Loucy (cell line): ENCODE measurements around the gene AMIGO2.

Experiments
- H2AFZ ChIP-seq: fragments of 200-600 bp; sonication (generic); 2 replicates; pipeline ENCODE4 v1.6.0; 2016; ENCODE audit warnings: antibody characterized with exemption, mild to moderate bottlenecking, low read length, moderate library complexity
- H3F3A ChIP-seq: fragments of 200-600 bp; 2 replicates; pipeline ENCODE4 v1.6.0; 2016; ENCODE audit warnings: antibody characterized with exemption, low read depth, mild to moderate bottlenecking
- H3K27me3 ChIP-seq: fragments of 200-600 bp; sonication (generic); 2 replicates; pipeline ENCODE4 v1.6.1; 2014; ENCODE audit warnings: low read length, mild to moderate bottlenecking; ENCODE audit not compliant: insufficient read depth, poor library complexity, severe bottlenecking
- H3K36me3 ChIP-seq: fragments of 200-600 bp; sonication (generic); 2 replicates; pipeline ENCODE4 v1.6.1; 2016; ENCODE audit warnings: low read length; ENCODE audit not compliant: insufficient read depth
- H3K4me1 ChIP-seq: fragments of 200-600 bp; sonication (generic); 2 replicates; pipeline ENCODE4 v1.5.1; 2014; ENCODE audit warnings: low read length, mild to moderate bottlenecking; ENCODE audit not compliant: insufficient read depth, poor library complexity, severe bottlenecking
- H3K4me2 ChIP-seq: fragments of 200-600 bp; sonication (generic); 2 replicates; pipeline ENCODE4 v1.6.0; 2014; ENCODE audit warnings: antibody characterized with exemption, low read length, low read depth, mild to moderate bottlenecking; ENCODE audit not compliant: poor library complexity, severe bottlenecking
- H3K4me3 ChIP-seq: fragments of 200-600 bp; sonication (generic); 2 replicates; pipeline ENCODE4 v1.5.1; 2014; ENCODE audit warnings: low read length, mild to moderate bottlenecking, mixed read lengths; ENCODE audit not compliant: poor library complexity, severe bottlenecking
- H3K79me2 ChIP-seq: fragments of 200-600 bp; sonication (generic); 2 replicates; pipeline ENCODE4 v1.6.1; 2014; ENCODE audit warnings: low read length; ENCODE audit not compliant: insufficient read depth
- H3K9ac ChIP-seq: fragments of 200-600 bp; sonication (generic); 2 replicates; pipeline ENCODE4 v1.6.0; 2014; ENCODE audit warnings: mild to moderate bottlenecking, low read depth, low read length, moderate library complexity; ENCODE audit not compliant: poor library complexity, severe bottlenecking
- H3K9me2 ChIP-seq: fragments of 200-600 bp; sonication (generic); replicated peaks from 2 replicates; pipeline ENCODE4 v1.6.1; 2016; ENCODE audit warnings: low read depth, low read length, mixed read lengths
- H3K9me3 ChIP-seq: fragments of 200-600 bp; sonication (generic); 2 replicates; pipeline ENCODE4 v1.6.1; 2014; ENCODE audit warnings: mild to moderate bottlenecking, antibody characterized with exemption, low read length, low read depth; ENCODE audit not compliant: insufficient read depth
- H4K20me1 ChIP-seq: fragments of 200-600 bp; sonication (generic); 2 replicates; pipeline ENCODE4 v1.6.0; 2014; ENCODE audit warnings: antibody characterized with exemption, low read length, mild to moderate bottlenecking; ENCODE audit not compliant: insufficient read depth, poor library complexity, severe bottlenecking
- CTCF ChIP-seq: fragments of 200-600 bp; sonication (generic); conservative IDR thresholded peaks from 2 replicates; pipeline ENCODE4 v1.5.1; 2014; ENCODE audit warnings: mild to moderate bottlenecking, antibody characterized with exemption, low read length
- EZH2phosphoT487 ChIP-seq: fragments of 200-600 bp; IDR thresholded peaks from 2 replicates; pipeline ENCODE4 v1.6.1; 2018; ENCODE audit warnings: antibody characterized with exemption, mild to moderate bottlenecking, moderate library complexity, borderline replicate concordance

AMIGO2 gene

GRCh38 chr12:47123730-47124129 lies 44.0 kb upstream of the AMIGO2 start:
- Histone ChIP-seq H3K9ac (no peak overlapping the region), H2AFZ (no peak overlapping the region), H3K9me3 (no peaks in the 10 kb centered on the region), H3F3A (no peaks in the 10 kb centered on the region), H3K4me1 (peaks cover 6% of the 10 kb centered on the region), H3K27me3 (no peaks in the 10 kb centered on the region), H3K4me2 (no peak overlapping the region), H3K4me3 (no peak overlapping the region), H3K9me2 (no peaks in the 10 kb centered on the region), H4K20me1 (no peaks in the 10 kb centered on the region), H3K79me2 (no peaks in the 10 kb centered on the region), H3K36me3 (no peaks in the 10 kb centered on the region)
- TF ChIP-seq CTCF (no peak), EZH2phosphoT487 (no peak)

GRCh38 chr12:47122602-47123001 lies 42.8 kb upstream of the AMIGO2 start:
- Histone ChIP-seq H2AFZ (no peak overlapping the region), H3K4me1 (peaks cover 6% of the 10 kb centered on the region), H4K20me1 (no peaks in the 10 kb centered on the region), H3K4me3 (no peak overlapping the region), H3K9ac (no peak overlapping the region), H3K9me3 (no peaks in the 10 kb centered on the region), H3K36me3 (no peaks in the 10 kb centered on the region), H3K4me2 (no peak overlapping the region), H3F3A (no peaks in the 10 kb centered on the region), H3K79me2 (no peaks in the 10 kb centered on the region), H3K9me2 (no peaks in the 10 kb centered on the region), H3K27me3 (no peaks in the 10 kb centered on the region)
- no peak for TF ChIP-seq CTCF
- TF ChIP-seq EZH2phosphoT487 = no peak

GRCh38 chr12:47121146-47121545 lies 41.4 kb upstream of the AMIGO2 start:
- TF ChIP-seq EZH2phosphoT487 (no peak), CTCF (no peak)

More at GRCh38 chr12:47121146-47121545, 41.4 kb upstream of the AMIGO2 start:
- Histone ChIP-seq H2AFZ (no peak overlapping the region), H3K9ac (no peak overlapping the region), H4K20me1 (no peaks in the 10 kb centered on the region), H3K27me3 (no peaks in the 10 kb centered on the region), H3K4me2 (no peak overlapping the region), H3K4me3 (no peak overlapping the region), H3K79me2 (no peaks in the 10 kb centered on the region), H3K9me3 (no peaks in the 10 kb centered on the region), H3K4me1 (peaks cover 6% of the 10 kb centered on the region), H3K9me2 (no peaks in the 10 kb centered on the region), H3F3A (no peaks in the 10 kb centered on the region), H3K36me3 (no peaks in the 10 kb centered on the region)
